Common myeloid progenitor, CD34-positive (primary cell): ENCODE data around the gene PFKP.
A peak's percentile ranks its signal among the peaks of the same experiment; 100 is the strongest.

ENCODE experiments used
- CTCF ChIA-PET: fragments of 350-600 bp; sonication (Branson Sonifier 250); formaldehyde crosslinking; loops from one replicate; lab custom pipeline; 2021; ENCODE audit warnings: antibody characterized with exemption; lab: Charles Lee
- POLR2A ChIA-PET: fragments of 350-600 bp; sonication (Branson Sonifier 250); formaldehyde crosslinking; loops from one replicate; lab custom pipeline; 2021; ENCODE audit warnings: antibody characterized with exemption; lab: Charles Lee
- DNase-seq, 3 donors: peaks; one replicate each; pipeline versions ENCODE4 v3.0.0 to v3.0.0-alpha.2; 2013
- H3K27ac ChIP-seq, 2 experiments: 1 replicate in 1 of 2; 2 replicates in 1 of 2; pipeline ENCODE4 v1.7.0; 2013; ENCODE audit warnings: inconsistent platforms in 2 of 2, low read length in 2 of 2, mild to moderate bottlenecking in 2 of 2, low read depth in 1 of 2, moderate library complexity in 1 of 2; ENCODE audit not compliant: severe bottlenecking in 2 of 2, insufficient read depth in 1 of 2, poor library complexity in 1 of 2
- H3K27me3 ChIP-seq, 5 experiments: replicated peaks in 2 of 5; 1 replicate in 3 of 5; 2 replicates in 2 of 5; pipeline versions ENCODE4 v1.6.1 to v1.7.0; 2013; ENCODE audit warnings: low read length in 4 of 5, mild to moderate bottlenecking in 2 of 5, moderate library complexity in 2 of 5, inconsistent platforms in 1 of 5; ENCODE audit not compliant: insufficient read depth in 5 of 5, control insufficient read depth in 4 of 5
- H3K36me3 ChIP-seq, 4 experiments: 1 replicate in 2 of 4; 2 replicates in 2 of 4; pipeline versions ENCODE4 v1.6.1 to v1.7.0; 2013; ENCODE audit warnings: low read length in 3 of 4, control low read depth in 1 of 4, mild to moderate bottlenecking in 1 of 4; ENCODE audit not compliant: control insufficient read depth in 4 of 4, insufficient read depth in 4 of 4
- H3K4me1 ChIP-seq, 4 experiments: 1 replicate in 3 of 4; 2 replicates in 1 of 4; pipeline versions ENCODE4 v1.6.1 to v1.7.1; 2013; ENCODE audit warnings: low read length in 3 of 4, mild to moderate bottlenecking in 3 of 4, control low read depth in 1 of 4, inconsistent platforms in 1 of 4, moderate library complexity in 1 of 4; ENCODE audit not compliant: control insufficient read depth in 4 of 4, insufficient read depth in 4 of 4; ENCODE audit errors: control extremely low read depth in 1 of 4
- H3K4me3 ChIP-seq, 7 experiments: 1 replicate in 4 of 7; 2 replicates in 3 of 7; pipeline versions ENCODE4 v1.5.1 to v1.7.0; 2013; ENCODE audit warnings: mild to moderate bottlenecking in 7 of 7, low read length in 6 of 7, moderate library complexity in 6 of 7, inconsistent platforms in 2 of 7, low read depth in 2 of 7, control low read depth in 1 of 7; ENCODE audit not compliant: insufficient read depth in 4 of 7, control insufficient read depth in 1 of 7; ENCODE audit errors: extremely low read depth in 1 of 7
- H3K9me3 ChIP-seq, 5 experiments: 1 replicate in 4 of 5; 2 replicates in 1 of 5; pipeline versions ENCODE4 v1.6.1 to v1.7.1; 2013; ENCODE audit warnings: low read length in 4 of 5, mild to moderate bottlenecking in 2 of 5, inconsistent platforms in 1 of 5, low read depth in 1 of 5, moderate library complexity in 1 of 5; ENCODE audit not compliant: control insufficient read depth in 4 of 5, insufficient read depth in 2 of 5; ENCODE audit errors: control extremely low read depth in 1 of 5
- WGBS: methylation state at CpG from one replicate; pipeline ENCODE4 v1.1.5; 2013; ENCODE audit not compliant: insufficient coverage; 5-methylcytosine and 5-hydroxymethylcytosine counted together

PFKP gene

GRCh38 chr10:3133948-3134347 is 66.6 kb downstream of the PFKP start:
- WGBS, result 100% methylated on average over 2 of the region's 5 CpGs
- no peak for DNase-seq
- Histone ChIP-seq H3K4me1 (no peaks in the 10 kb centered on the region), H3K9me3 (no peaks in the 10 kb centered on the region), H3K4me3 (no peak overlapping the region), H3K36me3 (peaks cover 3 to 94% (median 81%) of the 10 kb centered on the region in 4 experiments), H3K27ac (no peak overlapping the region), H3K27me3 (no peaks in the 10 kb centered on the region)
- CTCF ChIA-PET, result interaction anchor here (1.5 kb wide), 1 partner anchor 13 kb away, joined by 3 read pairs; no protein-coding TSS in a partner anchor
- POLR2A ChIA-PET, result no interaction called here

- no peaks in the 10 kb centered on the region for H3K27me3 ChIP-seq
- ChIA-PET CTCF (no interaction called here), POLR2A (no interaction called here)
- H3K4me3 ChIP-seq, result no peak overlapping the region
- no peak overlapping the region for H3K27ac ChIP-seq
- WGBS, result 100% methylated on average over 1 of the region's 3 CpGs
- peak in 2 of 3 donors; percentile 5 to 10 for DNase-seq
- H3K4me1 ChIP-seq, result no peaks in the 10 kb centered on the region
- H3K36me3 ChIP-seq, result peaks cover 4 to 94% (median 83%) of the 10 kb centered on the region in 4 experiments
- H3K9me3 ChIP-seq, result no peaks in the 10 kb centered on the region
Observed at GRCh38 chr10:3135006-3135405, 67.7 kb downstream of the PFKP start.

DNA sequence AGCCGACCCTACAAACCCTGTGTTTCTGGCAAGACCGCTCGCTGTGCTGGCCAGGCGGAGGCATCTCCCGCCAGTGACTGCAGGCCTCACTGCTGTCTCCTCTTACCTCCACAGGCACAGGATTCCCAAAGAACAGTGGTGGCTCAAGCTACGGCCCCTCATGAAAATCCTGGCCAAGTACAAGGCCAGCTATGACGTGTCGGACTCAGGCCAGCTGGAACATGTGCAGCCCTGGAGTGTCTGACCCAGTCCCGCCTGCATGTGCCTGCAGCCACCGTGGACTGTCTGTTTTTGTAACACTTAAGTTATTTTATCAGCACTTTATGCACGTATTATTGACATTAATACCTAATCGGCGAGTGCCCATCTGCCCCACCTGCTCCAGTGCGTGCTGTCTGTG is 69.0 kb downstream of the PFKP start:
- Histone ChIP-seq H3K4me3 (no peak overlapping the region), H3K4me1 (no peaks in the 10 kb centered on the region), H3K9me3 (no peaks in the 10 kb centered on the region), H3K27ac (no peak overlapping the region), H3K27me3 (no peaks in the 10 kb centered on the region), H3K36me3 (peaks cover 7 to 96% (median 84%) of the 10 kb centered on the region in 4 experiments)
- POLR2A ChIA-PET, result no interaction called here
- no peak for DNase-seq
- CTCF ChIA-PET, result no interaction called here
- 97% methylated on average over 8 of the region's 14 CpGs for WGBS

DNA sequence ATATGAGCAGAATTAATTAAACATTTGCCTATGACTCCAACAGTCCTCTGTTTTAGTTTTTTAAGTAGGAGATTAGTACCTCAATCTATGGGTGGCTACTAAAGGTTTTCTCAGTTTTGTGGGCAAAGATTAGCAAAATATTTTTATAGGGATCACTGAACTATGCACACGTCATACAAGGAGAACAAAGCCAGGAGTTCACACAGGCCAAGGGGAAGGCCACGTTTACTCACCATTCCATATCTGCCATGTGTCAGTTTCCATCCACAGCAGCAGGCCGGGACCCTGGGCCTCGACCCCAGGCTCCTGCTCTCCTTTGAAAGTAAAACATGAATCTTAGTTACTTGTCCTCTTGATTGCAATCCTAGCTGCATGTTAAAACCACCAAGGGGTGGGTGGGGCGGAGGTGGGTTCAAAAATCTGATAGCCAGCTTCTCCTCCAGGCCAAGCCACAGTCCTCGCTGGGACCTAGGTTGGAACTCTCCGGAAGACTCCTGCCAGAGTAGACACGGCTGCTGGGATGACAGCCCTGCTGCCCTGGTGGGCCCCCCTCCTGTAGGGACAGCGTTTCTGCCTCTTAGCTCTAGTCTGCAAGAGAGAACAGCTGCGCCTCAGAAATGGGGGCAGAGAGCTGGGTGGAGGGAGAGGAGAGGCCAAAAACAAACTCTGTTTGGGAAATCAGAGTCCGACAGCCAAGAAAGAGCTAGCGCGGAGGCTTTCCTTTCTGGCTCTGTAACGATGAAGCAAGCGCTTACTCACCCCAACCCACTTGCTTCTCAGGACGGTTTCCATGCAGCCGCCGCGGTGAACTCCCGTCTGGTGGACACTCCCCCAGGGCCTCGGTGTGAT is 69.6 kb downstream of the PFKP start:
- Histone ChIP-seq H3K36me3 (peaks cover 7 to 98% (median 87%) of the 10 kb centered on the region in 4 experiments), H3K27me3 (no peaks in the 10 kb centered on the region), H3K9me3 (no peaks in the 10 kb centered on the region), H3K4me3 (no peak overlapping the region), H3K27ac (no peak overlapping the region), H3K4me1 (no peaks in the 10 kb centered on the region)
- 94% methylated on average over 19 of the region's 21 CpGs for WGBS
- POLR2A ChIA-PET, result no interaction called here
- no peak for DNase-seq
- CTCF ChIA-PET, result no interaction called here

DNA sequence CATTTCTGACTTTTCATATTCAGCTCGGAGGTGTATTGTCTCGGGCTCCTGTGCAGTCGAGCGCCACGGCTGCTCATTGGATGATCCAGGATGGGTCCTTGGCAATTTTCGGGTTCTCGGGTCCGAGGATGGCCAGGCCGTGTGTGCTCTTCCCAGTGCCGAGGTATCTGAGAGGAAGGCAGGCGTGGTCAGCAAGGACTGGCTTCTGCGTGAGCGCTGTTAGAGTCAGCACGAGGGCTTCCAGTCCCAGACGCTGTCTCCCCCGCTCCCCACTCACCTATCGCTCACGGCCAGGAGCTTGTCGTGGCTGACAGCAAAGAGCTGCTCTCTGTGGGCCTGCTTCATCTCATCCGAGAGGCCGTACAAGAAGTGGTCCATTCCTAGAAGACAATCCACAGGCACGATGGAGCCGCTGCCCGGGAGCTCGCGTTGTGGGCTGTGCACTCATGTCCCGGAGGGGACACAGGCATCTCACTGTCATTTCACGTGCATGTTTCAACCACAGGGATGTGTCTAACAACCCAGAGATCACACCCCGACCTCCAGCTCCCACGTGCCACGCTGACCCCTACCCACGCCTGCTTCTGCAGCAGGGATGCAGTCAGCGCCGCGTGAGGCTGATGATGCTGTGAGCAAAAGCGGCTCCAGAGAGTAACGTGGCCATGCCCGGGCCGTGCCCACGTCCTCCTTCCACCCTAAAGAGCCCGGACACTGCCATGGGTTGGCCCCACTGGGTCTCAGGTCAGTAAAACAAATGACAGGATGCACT is 70.8 kb downstream of the PFKP start:
- no peaks in the 10 kb centered on the region for H3K4me1 ChIP-seq
- peaks cover 13 to 98% (median 87%) of the 10 kb centered on the region in 4 experiments for H3K36me3 ChIP-seq
- no peak overlapping the region for H3K27ac ChIP-seq
- ChIA-PET CTCF (interaction anchor here (1.0 to 1.5 kb wide), 3 partner anchors 15 to 27 kb away, joined by 3 read pairs; no protein-coding TSS in a partner anchor), POLR2A (no interaction called here)
- no peaks in the 10 kb centered on the region for H3K27me3 ChIP-seq
- no peak for DNase-seq
- H3K4me3 ChIP-seq, result no peak overlapping the region
- WGBS, result 98% methylated on average over 41 of the region's 41 CpGs
- H3K9me3 ChIP-seq, result no peaks in the 10 kb centered on the region

GRCh38 chr10:3139216-3139910 is 72.0 kb downstream of the PFKP start:
- no peak overlapping the region for H3K27ac ChIP-seq
- ChIA-PET CTCF (interaction anchor here (1.3 to 1.5 kb wide), 2 partner anchors 17 to 26 kb away, joined by 3 read pairs; no protein-coding TSS in a partner anchor), POLR2A (no interaction called here)
- H3K36me3 ChIP-seq, result peaks cover 19 to 98% (median 87%) of the 10 kb centered on the region in 4 experiments
- H3K27me3 ChIP-seq, result no peaks in the 10 kb centered on the region
- 98% methylated on average over 9 of the region's 10 CpGs for WGBS
- no peak overlapping the region for H3K4me3 ChIP-seq
- no peaks in the 10 kb centered on the region for H3K4me1 ChIP-seq
- DNase-seq, result no peak
- H3K9me3 ChIP-seq, result no peaks in the 10 kb centered on the region
